Measurements from ENCODE around the gene ERICH2.
"Not testable (repeated sequence)": the region's sequence is repeated elsewhere in the genome, so short reads cannot be mapped to it uniquely, and the experiment has no call there.

The ERICH2 gene, protein sequence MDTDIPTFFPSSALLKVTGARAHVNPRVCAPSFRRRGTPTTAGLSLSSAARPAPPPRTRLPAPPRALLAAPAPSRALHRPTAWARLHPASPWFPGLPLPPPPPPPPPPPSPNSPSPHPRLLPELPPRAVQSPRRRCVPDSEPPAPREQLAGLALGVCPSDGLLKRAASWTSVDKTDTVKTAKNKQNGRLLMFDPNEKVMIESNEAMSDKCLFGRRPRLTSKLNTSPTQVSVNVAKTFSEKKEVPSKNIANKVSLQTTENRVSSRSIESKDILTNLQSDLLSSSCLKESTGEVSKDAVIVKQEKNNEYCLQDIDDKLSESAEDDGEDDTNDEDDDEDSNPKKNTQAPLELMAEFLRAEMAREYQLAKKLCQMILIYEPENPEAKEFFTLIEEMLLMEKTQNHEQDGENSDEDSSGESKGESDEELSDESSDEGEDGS

DNA sequence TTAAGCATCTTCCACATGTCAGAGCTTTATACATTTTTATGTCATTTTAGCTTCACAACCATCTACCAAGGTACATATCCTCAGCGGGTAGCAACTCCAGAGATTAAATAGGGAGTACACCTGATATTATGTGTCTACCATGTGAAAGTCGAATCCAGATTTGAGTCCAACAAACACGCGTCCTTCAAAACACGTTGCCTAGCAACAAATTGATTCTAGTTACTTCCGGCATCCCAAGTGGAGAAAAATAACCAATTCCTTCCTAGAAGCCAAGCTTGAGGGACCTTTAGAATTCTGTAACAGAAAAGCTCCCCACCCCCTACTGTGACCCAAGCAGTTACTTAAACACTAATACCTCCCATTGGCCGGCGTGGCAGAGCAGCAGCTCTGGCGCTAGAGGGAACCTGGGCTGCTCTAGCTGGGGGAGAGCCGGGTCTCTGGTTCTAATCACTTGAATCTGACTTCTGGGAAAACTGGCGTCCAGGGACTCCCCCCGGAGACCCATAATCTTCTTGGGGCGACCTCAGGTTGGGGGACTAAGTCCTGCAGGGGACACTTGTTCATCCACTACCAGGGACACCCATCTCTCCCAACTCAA is at the start of gene ERICH2:
Gene ERICH2 (plus strand): TSS at position 371 of the 598 bp plus-strand sequence. CDS start 304 bp downstream, outside the sequence.
- DNase-seq = peak; percentile 20

DNA sequence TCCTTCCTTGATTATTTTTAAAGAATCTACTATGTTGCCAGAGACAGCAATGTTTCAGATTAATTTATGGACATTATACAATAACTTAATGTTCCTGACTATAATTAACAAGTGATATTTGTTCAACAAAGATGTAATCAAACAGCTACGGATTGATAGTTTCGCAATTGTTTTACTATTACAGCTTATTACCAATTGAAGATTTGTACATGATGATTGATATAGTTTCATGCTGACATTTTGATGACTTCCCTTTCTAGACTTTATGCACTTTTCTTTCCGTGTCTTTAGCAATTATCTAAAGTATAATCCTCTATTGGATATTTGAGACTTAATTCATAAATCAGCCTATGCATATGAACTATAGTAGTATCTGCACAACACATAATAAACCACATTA is 48.5 kb upstream of the ERICH2 start:
- no peak for DNase-seq

DNA sequence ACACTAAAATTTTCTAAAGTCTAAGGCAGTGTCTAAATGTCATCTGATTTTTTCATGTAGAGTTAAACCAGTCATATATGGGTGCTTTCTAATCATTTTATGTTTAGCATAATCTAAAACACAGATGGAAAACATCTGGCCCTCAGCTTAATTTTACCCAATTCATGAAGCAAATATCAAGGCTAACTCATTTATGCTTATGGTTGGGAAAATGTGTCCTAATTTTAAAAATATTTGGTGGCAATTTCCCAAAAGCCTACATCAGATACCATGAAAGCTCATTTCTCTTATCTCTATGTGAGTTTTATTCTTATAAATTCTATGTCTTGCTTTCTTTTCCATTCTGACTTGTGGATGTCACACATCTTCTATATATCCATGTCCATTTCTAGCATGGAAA is 47.9 kb upstream of the ERICH2 start:
- no peak for DNase-seq

GRCh38 chr2:170723446-170723958 is 46.7 kb upstream of the ERICH2 start:
- no peak for DNase-seq

GRCh38 chr2:170733798-170734600 is 36.2 kb upstream of the ERICH2 start:
- DNase-seq = no peak

GRCh38 chr2:170734601-170735000 is 35.6 kb upstream of the ERICH2 start:
- not testable (repeated sequence) for DNase-seq

- no peak for DNase-seq
Observed at GRCh38 chr2:170736628-170737027, 33.5 kb upstream of the ERICH2 start.

DNA sequence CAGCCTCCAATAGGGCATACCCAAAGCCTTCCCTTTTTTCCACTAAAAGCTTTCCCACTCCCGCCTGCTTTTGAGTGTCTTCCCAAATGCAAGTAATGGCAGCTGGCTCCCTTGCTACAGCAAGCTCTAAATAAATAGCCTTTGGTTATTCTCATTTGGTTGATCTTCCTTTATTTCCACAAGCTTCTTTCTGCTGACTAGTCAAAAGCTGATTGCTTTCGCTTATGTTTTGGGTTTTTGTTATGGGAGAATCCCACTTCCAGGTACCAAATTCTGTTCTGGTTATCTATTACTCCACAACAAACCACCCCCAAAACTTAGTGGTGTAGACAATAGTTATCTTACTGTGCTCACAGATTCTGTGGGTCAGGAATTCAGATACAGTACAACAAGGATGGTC is 32.8 kb upstream of the ERICH2 start:
- no peak for DNase-seq

DNA sequence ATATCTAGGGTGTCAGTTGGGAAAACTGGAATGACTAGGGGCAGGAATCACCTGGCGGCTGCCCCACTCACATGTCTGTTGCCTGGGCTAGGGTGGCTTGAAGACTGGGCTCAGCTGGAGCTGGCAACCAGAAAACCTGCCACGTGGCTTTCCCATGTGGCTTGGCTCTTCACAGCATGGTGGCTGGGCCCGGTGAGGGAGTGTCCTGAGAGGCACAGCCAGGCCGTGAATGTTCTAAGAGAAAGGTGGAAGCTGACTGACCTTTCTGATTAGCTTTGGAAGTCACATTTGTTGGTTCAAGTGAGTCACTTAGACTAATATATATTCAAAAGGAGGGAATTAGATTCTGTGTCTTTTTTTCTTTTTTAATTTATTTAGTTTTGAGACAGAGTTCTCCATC is 32.4 kb upstream of the ERICH2 start:
- no peak for DNase-seq

DNA sequence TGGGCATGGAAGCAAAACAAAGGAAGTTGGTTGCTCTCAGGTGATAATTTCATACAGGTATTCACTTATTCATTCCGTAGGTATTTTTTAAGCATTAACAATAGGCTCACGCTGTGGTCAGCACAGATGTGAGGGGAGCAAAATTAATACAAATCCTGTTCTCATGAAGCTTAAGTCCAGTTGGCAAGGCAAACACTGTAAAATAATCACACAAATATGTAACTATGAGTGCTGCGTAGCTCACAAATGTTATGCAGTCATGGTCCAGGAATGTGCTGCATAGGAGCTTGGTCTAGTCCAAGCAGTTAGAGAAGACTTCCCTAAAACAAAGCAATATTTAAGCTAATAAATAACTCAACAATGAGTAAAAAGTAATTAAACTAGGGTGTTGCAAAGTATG is 31.1 kb upstream of the ERICH2 start:
- no peak for DNase-seq

- DNase-seq = no peak
Observed at GRCh38 chr2:170739507-170740046, 30.6 kb upstream of the ERICH2 start.

- DNase-seq = no peak
Observed at GRCh38 chr2:170740660-170741059, 29.5 kb upstream of the ERICH2 start.

DNA sequence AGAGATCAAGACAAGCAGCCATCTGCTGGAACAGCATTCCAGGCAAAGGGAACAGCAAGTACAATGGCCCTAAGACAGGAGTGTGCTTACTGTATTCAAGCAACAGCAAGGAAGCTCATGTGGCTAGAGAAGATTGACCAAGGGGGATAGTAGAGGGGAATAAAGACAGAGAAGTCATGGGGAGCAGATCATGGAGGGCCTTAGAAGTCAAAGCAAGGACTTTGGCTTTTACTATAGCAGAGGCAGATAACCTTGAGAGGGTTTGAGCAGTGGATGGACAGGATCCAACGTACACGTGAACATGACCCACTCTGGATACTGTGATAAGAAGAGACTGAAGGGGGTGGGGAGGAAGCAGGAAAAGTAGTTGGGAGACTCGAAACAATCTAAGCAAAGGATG is 28.2 kb upstream of the ERICH2 start:
- DNase-seq = no peak

DNA sequence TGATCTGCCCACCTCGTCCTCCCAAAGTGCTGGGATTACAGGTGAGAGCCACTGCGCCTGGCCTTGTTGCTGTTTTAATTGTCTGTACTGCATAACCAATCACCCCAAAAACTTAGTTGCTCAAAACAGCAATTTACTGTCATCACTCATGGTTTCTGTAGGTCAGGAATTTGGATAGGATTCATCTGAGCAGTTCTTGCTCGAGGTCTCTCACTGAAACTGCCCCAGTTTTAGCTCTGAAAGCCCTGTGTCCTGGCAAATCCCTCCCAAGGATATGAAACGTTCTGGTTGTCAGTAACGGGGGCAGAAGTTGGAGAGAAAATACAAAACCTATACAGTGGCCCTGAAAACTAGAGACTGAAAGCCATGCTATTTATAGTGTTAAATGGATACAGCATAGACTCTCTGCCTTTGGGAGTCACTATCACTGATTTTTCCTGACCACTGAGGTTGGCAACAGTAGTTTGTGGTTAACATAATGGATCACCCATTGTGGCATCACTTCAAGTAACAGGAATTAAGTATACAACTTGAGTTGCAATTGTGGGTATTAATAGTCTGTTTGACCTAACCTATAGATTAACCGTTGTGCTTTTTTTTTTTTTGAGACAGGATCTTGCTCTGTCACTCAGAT is 27.2 kb upstream of the ERICH2 start:
- DNase-seq = no peak

DNA sequence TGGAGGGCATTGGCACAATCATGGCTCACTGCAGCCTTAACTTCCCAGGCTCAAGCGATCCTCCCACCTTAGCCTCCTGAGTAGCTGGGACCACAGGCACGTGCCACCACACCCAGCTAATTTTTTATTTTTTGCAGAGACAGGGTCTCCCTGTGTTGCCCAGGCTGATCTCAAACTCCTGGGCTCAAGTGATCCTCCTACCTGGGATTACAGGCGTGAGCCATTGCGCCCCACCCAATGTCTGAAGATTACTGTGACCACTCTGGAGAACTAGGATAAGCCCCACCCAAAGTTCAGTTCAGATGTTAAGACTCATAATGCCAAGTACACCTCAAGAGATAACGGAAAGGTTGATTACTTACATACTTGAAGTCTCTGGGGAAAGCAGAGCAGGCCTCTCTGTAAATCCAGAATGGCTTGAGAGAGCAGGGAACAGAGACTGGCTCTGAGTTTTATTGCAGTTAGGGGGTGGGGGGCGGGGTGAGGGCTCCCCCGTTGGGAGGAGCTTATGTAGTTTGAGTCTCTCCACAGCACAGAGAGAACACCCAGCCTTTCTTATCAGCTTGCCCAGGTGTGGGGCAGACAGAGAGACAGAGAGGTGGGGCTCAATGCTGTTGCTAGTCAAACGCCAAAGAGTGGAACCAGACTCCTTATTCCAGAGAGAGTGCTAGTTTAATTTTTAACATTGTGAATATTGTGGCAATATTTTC is 26.5 kb upstream of the ERICH2 start:
- DNase-seq = no peak

DNA sequence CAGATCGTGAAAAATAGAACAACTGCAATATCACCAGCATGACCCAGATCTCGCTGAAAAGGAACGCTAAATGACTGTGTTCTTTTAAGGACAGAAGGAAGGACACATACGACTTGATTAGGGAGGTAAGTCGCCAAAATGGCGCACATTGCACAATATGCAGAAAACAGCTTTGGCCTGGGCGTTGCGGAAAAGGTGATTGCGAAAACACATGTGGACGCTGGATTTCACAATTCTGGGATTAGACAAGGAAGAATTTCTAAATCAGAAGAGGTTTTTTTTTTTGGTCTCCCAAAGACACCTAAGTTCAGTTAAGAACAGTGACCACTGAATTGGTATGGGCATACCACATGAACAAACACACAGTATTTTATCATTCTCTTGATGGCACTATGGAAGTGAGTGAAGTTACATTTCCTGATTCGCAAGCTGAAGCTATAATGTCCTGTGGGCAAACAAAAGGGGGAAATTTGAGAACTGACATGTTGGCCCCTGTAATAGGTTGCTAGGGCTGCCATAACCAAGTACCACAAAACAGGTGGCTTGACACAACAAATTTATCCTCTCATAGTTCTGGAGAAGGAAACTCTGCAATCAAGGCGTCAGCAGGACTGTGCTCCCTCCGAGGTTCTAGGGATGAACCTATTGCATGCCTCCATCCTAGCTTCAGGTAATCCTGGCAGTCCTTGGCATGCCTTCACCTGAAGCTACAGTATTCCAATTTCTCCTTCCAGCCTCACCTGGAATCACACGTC is 25.8 kb upstream of the ERICH2 start:
- no peak for DNase-seq

DNA sequence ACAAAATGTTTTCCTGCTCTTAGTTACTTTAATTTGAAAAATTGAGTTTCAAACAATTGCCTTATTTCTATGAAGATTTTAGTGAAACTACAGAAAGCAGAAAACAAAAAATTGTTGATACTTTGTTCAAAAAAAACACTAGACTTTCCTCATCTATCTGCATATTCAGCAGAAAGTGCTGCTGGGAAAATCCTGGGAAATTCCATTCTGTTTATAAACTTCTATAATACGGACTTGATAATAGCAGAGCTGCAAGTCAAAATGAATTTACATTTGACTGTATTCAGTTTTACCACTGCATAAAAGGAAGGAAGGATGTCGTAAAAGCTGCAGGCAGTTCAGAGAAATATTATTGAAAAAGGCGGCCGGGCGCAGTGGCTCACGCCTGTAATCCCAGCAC is 24.9 kb upstream of the ERICH2 start:
- no peak for DNase-seq

DNA sequence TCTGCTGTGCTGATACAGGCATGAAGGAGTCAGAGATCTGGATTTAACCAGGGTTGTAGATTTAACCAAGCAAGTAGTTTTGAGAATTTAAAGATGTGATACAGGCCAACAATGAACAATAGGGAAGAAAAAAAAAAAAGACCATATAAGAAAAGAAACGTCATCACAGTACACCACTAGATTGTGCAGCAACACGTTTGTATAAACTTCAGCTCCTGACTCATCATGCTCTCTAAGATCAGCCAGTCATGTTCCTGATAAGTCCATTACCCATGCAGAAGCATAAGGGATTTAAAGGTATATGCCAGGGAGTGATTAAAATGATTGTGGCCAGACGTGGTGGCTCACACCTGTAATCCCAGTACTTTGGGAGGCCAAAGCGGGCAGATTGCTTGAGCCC is 22.3 kb upstream of the ERICH2 start:
- no peak for DNase-seq

- DNase-seq = not testable (repeated sequence)
Observed at GRCh38 chr2:170751555-170751954, 18.6 kb upstream of the ERICH2 start.

DNA sequence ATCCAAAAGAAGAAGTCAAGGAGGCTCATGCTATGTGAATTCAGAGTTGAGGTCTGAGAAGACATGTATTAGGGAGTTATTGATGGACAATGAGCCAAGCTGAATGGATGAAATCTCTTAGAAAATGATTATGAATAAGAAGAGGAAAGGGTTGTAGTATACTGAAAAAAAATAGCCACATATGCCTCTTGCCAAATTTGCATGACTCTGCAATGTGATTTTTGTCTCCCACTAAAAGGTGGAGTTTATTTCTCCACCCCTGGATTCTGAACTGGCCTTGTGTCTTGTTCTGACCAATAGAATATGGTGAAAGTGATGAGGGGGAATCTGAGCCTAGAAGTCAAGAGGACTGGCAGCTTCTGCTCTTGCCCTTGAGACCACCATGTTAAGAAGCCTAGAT is 8.6 kb upstream of the ERICH2 start:
- no peak for DNase-seq

DNA sequence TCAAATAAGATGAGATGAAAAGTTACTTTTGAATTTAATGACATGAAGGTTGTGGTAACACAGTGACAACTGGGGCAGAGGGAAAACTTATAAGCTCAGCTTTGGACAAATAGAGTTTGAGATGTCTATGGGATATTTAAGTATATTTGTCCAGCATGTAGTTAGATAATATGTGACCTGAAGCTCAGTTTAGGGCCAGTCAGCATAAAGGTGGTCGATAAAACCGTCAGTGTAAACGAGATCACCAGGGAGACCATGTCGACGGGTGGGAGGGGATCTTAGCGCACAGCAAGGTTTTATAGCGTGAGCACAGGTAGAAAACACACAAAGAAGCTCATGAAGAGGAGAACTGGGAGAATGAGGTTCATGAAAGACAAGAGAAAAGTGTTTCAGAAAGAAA is 7.4 kb upstream of the ERICH2 start:
- DNase-seq = no peak
